ENCODE measurements around the gene TBC1D17.

The TBC1D17 gene

DNA sequence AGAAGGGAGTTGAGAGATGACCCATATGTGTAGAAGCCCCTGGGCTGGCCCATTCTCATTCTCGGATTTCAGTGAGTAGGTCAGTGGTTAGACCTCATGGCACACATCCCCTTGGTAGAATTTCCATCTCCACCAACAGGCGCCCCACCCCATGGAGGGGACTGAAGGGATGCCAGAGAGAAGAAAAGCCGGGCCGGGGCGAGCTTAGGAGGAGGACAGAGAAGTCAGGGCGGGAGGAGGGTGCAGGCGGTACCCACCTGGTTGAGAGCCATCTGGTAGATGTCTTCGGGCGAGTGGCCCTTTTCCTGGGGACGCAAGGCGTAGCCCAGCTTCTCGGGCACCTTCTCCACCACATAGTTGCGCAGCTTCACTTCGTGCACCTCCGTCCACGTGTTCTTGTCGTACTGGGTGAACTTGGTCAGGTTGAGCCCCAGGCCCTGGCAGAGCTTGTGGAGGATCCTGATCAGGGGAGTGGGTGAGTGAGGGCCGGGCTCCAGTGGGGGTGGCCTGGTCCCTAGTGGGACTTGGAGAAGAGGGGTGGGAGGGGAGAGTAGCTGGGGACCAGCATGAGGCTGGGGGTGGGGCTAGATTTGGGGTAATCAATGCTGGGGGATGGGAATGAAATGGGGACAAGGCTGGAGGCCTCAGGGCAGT lies 16.6 kb downstream of the TBC1D17 start:
- Histone ChIP-seq H3K27ac (ENCODE audit: low read length) (no peak overlapping the region), H3F3A (ENCODE audit: insufficient read depth, low read length) (peaks cover 16% of the 10 kb centered on the region; the same call in 1 of the 2 replicates), H2AFZ (ENCODE audit: low read length) (no peak overlapping the region), H3K9ac (ENCODE audit: low read length) (no peak overlapping the region), H3K36me3 (replicated peaks; ENCODE audit: insufficient read depth, low read length) (no peaks in the 10 kb centered on the region), H3K9me2 (replicated peaks; ENCODE audit: insufficient read depth, low read length) (no peaks in the 10 kb centered on the region), H4K20me1 (ENCODE audit: insufficient read depth, low read length) (no peaks in the 10 kb centered on the region), H3K4me2 (ENCODE audit: low read depth, low read length) (no peak overlapping the region), H3K9me3 (replicated peaks; ENCODE audit: insufficient read depth, low read length) (no peaks in the 10 kb centered on the region), H3K79me2 (ENCODE audit: low read length) (no peaks in the 10 kb centered on the region), H3K4me1 (ENCODE audit: low read length) (peaks cover 14% of the 10 kb centered on the region), H3K27me3 (replicated peaks; ENCODE audit: insufficient read depth, low read length) (peaks cover 5% of the 10 kb centered on the region; the same call in 1 of the 2 replicates), H3K4me3 (ENCODE audit: low read length) (no peak overlapping the region)
- no peak for DNase-seq
- TF ChIP-seq EZH2phosphoT487 (IDR thresholded peaks at IDR 0.05; ENCODE audit: low read length) (no peak), EZH2 (optimal IDR thresholded peaks at IDR 0.05; ENCODE audit: low read depth, low read length) (no peak)
- TF ChIP-seq, protein P1, sequence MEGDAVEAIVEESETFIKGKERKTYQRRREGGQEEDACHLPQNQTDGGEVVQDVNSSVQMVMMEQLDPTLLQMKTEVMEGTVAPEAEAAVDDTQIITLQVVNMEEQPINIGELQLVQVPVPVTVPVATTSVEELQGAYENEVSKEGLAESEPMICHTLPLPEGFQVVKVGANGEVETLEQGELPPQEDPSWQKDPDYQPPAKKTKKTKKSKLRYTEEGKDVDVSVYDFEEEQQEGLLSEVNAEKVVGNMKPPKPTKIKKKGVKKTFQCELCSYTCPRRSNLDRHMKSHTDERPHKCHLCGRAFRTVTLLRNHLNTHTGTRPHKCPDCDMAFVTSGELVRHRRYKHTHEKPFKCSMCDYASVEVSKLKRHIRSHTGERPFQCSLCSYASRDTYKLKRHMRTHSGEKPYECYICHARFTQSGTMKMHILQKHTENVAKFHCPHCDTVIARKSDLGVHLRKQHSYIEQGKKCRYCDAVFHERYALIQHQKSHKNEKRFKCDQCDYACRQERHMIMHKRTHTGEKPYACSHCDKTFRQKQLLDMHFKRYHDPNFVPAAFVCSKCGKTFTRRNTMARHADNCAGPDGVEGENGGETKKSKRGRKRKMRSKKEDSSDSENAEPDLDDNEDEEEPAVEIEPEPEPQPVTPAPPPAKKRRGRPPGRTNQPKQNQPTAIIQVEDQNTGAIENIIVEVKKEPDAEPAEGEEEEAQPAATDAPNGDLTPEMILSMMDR (IDR thresholded peaks at IDR 0.05; ENCODE audit: low read length), result no peak

GRCh38 chr19:49894879-49895565 lies 17.5 kb downstream of the TBC1D17 start:
- Histone ChIP-seq H3F3A (ENCODE audit: insufficient read depth, low read length) (peaks cover 16% of the 10 kb centered on the region), H3K9ac (ENCODE audit: low read length) (no peak overlapping the region), H3K9me3 (replicated peaks; ENCODE audit: insufficient read depth, low read length) (no peaks in the 10 kb centered on the region), H3K4me2 (ENCODE audit: low read depth, low read length) (no peak overlapping the region), H3K9me2 (replicated peaks; ENCODE audit: insufficient read depth, low read length) (no peaks in the 10 kb centered on the region), H3K4me3 (ENCODE audit: low read length) (no peak overlapping the region), H3K27ac (ENCODE audit: low read length) (no peak overlapping the region), H2AFZ (ENCODE audit: low read length) (no peak overlapping the region), H3K27me3 (replicated peaks; ENCODE audit: insufficient read depth, low read length) (peaks cover 5% of the 10 kb centered on the region; the same call in 1 of the 2 replicates), H3K79me2 (ENCODE audit: low read length) (no peaks in the 10 kb centered on the region), H4K20me1 (ENCODE audit: insufficient read depth, low read length) (no peaks in the 10 kb centered on the region), H3K36me3 (replicated peaks; ENCODE audit: insufficient read depth, low read length) (no peaks in the 10 kb centered on the region), H3K4me1 (ENCODE audit: low read length) (peaks cover 14% of the 10 kb centered on the region)
- TF ChIP-seq EZH2phosphoT487 (IDR thresholded peaks at IDR 0.05; ENCODE audit: low read length) (no peak), EZH2 (optimal IDR thresholded peaks at IDR 0.05; ENCODE audit: low read depth, low read length) (no peak)
- TF ChIP-seq, protein P1 (IDR thresholded peaks at IDR 0.05; ENCODE audit: low read length), result no peak
- no peak for DNase-seq

DNA sequence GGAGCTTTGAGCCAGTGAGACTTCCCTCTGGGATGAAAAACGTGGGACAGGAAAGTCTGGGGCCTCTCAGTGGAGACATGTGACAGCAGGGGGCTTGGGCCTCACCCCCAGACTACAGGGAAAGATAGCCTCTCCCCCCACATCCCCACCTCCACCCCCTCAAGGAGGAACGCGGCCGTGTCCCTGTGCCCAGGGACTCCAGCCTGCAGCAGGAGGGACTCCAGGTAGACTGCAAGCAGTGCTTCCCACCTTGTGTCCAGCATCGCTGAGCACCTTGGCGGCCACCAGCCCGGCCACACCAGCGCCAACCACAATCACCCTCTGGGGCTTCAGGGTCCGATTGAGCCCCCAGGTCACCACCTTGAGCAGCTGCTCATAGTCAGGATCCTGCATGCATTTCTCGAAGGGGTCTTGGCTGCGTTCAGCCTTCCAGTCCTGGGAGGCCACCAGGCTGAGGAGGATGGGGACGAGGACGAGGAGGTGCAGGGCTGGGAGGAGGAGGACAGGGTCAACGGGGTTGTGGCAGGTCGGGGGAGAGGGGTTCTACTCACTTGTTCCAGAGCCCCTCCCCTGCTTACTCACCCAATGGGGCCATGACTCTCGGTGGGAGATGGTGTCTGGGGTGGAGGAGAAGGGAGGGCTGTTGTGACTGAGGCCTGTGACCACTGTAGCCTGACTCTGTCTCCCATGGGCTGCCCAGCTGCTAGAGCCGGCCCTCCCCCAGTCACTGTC lies 18.2 kb downstream of the TBC1D17 start:
- Histone ChIP-seq H3K27me3 (replicated peaks; ENCODE audit: insufficient read depth, low read length) (peaks cover 5% of the 10 kb centered on the region; the same call in 1 of the 2 replicates), H3K4me2 (ENCODE audit: low read depth, low read length) (no peak overlapping the region), H3K79me2 (ENCODE audit: low read length) (no peaks in the 10 kb centered on the region), H3K9me3 (replicated peaks; ENCODE audit: insufficient read depth, low read length) (no peaks in the 10 kb centered on the region), H3K4me1 (ENCODE audit: low read length) (peaks cover 14% of the 10 kb centered on the region), H3K4me3 (ENCODE audit: low read length) (no peak overlapping the region), H3K36me3 (replicated peaks; ENCODE audit: insufficient read depth, low read length) (no peaks in the 10 kb centered on the region), H3K9ac (ENCODE audit: low read length) (no peak overlapping the region), H3F3A (ENCODE audit: insufficient read depth, low read length) (peaks cover 16% of the 10 kb centered on the region), H2AFZ (ENCODE audit: low read length) (no peak overlapping the region), H3K27ac (ENCODE audit: low read length) (no peak overlapping the region), H3K9me2 (replicated peaks; ENCODE audit: insufficient read depth, low read length) (no peaks in the 10 kb centered on the region), H4K20me1 (ENCODE audit: insufficient read depth, low read length) (no peaks in the 10 kb centered on the region)
- TF ChIP-seq, protein P1 (IDR thresholded peaks at IDR 0.05; ENCODE audit: low read length), result no peak
- TF ChIP-seq EZH2 (optimal IDR thresholded peaks at IDR 0.05; ENCODE audit: low read depth, low read length), result no peak
- no peak for TF ChIP-seq EZH2phosphoT487 (IDR thresholded peaks at IDR 0.05; ENCODE audit: low read length)
- no peak for DNase-seq

Measured in MM.1S (cell line).